ENCODE results near the gene TMEM236.
A peak's percentile ranks its signal among the peaks of the same experiment; 100 is the strongest.

Gene TMEM236

GRCh38 chr10:17740668-17741067 lies 11.3 kb upstream of the TMEM236 start:
- DNase-seq (ENCODE audit: low read depth in 1 of 2, low spot score in 1 of 2): no peak

GRCh38 chr10:17742918-17743317 lies 9.1 kb upstream of the TMEM236 start:
- peak; percentile 26 to 57 for DNase-seq (ENCODE audit: low read depth in 1 of 2, low spot score in 1 of 2)

- no peak for DNase-seq (ENCODE audit: low read depth in 1 of 2, low spot score in 1 of 2)
Measured at GRCh38 chr10:17743437-17743836, 8.6 kb upstream of the TMEM236 start.

- no peak for DNase-seq (ENCODE audit: low read depth in 1 of 2, low spot score in 1 of 2)
Measured at GRCh38 chr10:17744341-17744861, 7.6 kb upstream of the TMEM236 start.

- DNase-seq (ENCODE audit: low read depth in 1 of 2, low spot score in 1 of 2): no peak
Measured at GRCh38 chr10:17747883-17748550, 4.0 kb upstream of the TMEM236 start.

GRCh38 chr10:17749890-17750289 lies 2.1 kb upstream of the TMEM236 start:
- no peak for DNase-seq (ENCODE audit: low read depth in 1 of 2, low spot score in 1 of 2)

GRCh38 chr10:17756557-17757217 lies 4.7 kb downstream of the TMEM236 start:
- DNase-seq (ENCODE audit: low read depth in 1 of 2, low spot score in 1 of 2): no peak

GRCh38 chr10:17758200-17758599 lies 6.2 kb downstream of the TMEM236 start:
- no peak for DNase-seq (ENCODE audit: low read depth in 1 of 2, low spot score in 1 of 2)

- DNase-seq (ENCODE audit: low read depth in 1 of 2, low spot score in 1 of 2): no peak
Measured at GRCh38 chr10:17758896-17759295, 6.9 kb downstream of the TMEM236 start.

- DNase-seq (ENCODE audit: low read depth in 1 of 2, low spot score in 1 of 2): no peak
Measured at GRCh38 chr10:17764142-17764541, 12.1 kb downstream of the TMEM236 start.

- DNase-seq (ENCODE audit: low read depth in 1 of 2, low spot score in 1 of 2): no peak
Measured at GRCh38 chr10:17765602-17766001, 13.6 kb downstream of the TMEM236 start.

- DNase-seq (ENCODE audit: low read depth in 1 of 2, low spot score in 1 of 2): no peak
Measured at GRCh38 chr10:17766731-17767130, 14.7 kb downstream of the TMEM236 start.

GRCh38 chr10:17768496-17768895 lies 16.5 kb downstream of the TMEM236 start:
- DNase-seq (ENCODE audit: low read depth in 1 of 2, low spot score in 1 of 2): no peak

GRCh38 chr10:17768957-17769356 lies 17.0 kb downstream of the TMEM236 start:
- no peak for DNase-seq (ENCODE audit: low read depth in 1 of 2, low spot score in 1 of 2)

- no peak for DNase-seq (ENCODE audit: low read depth in 1 of 2, low spot score in 1 of 2)
Measured at GRCh38 chr10:17771017-17771416, 19.0 kb downstream of the TMEM236 start.

GRCh38 chr10:17779784-17780183 lies 27.8 kb downstream of the TMEM236 start:
- no peak for DNase-seq (ENCODE audit: low read depth in 1 of 2, low spot score in 1 of 2)

GRCh38 chr10:17780727-17781126 lies 28.7 kb downstream of the TMEM236 start:
- DNase-seq (ENCODE audit: low read depth in 1 of 2, low spot score in 1 of 2): no peak

GRCh38 chr10:17781856-17782255 lies 29.9 kb downstream of the TMEM236 start:
- DNase-seq (ENCODE audit: low read depth in 1 of 2, low spot score in 1 of 2): no peak

- DNase-seq (ENCODE audit: low read depth in 1 of 2, low spot score in 1 of 2): no peak
Measured at GRCh38 chr10:17782921-17783665, 31.1 kb downstream of the TMEM236 start.

- no peak for DNase-seq (ENCODE audit: low read depth in 1 of 2, low spot score in 1 of 2)
Measured at GRCh38 chr10:17783751-17784150, 31.8 kb downstream of the TMEM236 start.

GRCh38 chr10:17784688-17785087 lies 32.7 kb downstream of the TMEM236 start:
- no peak for DNase-seq (ENCODE audit: low read depth in 1 of 2, low spot score in 1 of 2)

Data from activated T-helper 1 cell treated with anti-CD3 and anti-CD28 coated beads, Interleukin-2, amount 50 U/mL, for 16 hours (primary cell).